ENCODE measurements around the gene TFB2M.
"Not testable (repeated sequence)": the region's sequence is repeated elsewhere in the genome, so short reads cannot be mapped to it uniquely, and the experiment has no call there.

Gene TFB2M

DNA sequence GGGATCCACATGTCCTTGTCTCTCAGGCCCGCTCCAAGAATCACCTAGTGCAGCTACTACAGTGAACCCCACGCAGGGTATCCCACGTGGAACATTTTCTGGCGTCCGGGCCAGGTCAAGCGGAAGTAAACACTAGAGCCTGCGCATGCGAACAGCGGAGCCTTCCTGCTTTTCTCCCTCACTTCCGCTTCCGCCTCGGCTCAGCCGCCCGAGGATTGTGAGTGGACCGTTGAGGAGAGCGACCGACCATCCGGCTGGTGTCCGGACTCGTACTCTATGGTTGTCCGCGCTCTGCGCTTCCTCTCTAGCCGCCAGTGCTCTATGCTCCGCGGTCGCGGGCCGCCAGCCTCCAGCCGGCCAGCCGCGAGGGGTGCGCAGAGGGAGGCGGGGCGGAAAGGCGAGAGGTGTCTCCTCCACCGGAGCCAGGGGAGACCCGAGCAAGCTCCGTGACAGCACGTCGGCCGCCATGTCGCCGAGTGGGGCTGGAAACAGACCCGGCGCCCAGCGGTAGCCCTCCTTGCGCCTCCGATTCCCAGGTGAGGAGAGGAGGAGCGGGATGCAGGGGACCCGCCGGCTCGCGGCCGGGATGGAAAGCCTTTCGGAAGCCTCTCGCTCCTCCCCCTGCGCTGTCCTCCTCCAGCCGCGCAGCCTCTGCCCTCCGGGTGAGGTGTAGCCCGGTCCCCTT, at the start of gene TFB2M, which contains the start of gene CNST:
TSS of gene TFB2M (minus strand) at position 134 of the 685 bp plus-strand sequence. CDS start at position 11, 123 bp downstream.
TSS of gene CNST (plus strand) at position 329 of the 685 bp plus-strand sequence. CDS start 25,107 bp downstream, outside the sequence.
- Histone ChIP-seq H3K27ac (peak within 1 kb of the TSS; percentile 81 to 98 (median 93)), H3K4me3 (peak within 1 kb of the TSS; percentile 77 to 98 (median 92))

- peak overlapping the region in 1 of 21 experiments; percentile 24 for H3K27ac ChIP-seq
- no peak overlapping the region for H3K4me3 ChIP-seq
These were observed 47.2 kb upstream of the TFB2M start for GRCh38 chr1:246613096-246613758.

GRCh38 chr1:246609632-246610031, 43.6 kb upstream of the TFB2M start:
- Histone ChIP-seq H3K4me3 (no peak overlapping the region), H3K27ac (peak overlapping the region in 10 of 21 experiments; percentile 7 to 71 (median 47))

DNA sequence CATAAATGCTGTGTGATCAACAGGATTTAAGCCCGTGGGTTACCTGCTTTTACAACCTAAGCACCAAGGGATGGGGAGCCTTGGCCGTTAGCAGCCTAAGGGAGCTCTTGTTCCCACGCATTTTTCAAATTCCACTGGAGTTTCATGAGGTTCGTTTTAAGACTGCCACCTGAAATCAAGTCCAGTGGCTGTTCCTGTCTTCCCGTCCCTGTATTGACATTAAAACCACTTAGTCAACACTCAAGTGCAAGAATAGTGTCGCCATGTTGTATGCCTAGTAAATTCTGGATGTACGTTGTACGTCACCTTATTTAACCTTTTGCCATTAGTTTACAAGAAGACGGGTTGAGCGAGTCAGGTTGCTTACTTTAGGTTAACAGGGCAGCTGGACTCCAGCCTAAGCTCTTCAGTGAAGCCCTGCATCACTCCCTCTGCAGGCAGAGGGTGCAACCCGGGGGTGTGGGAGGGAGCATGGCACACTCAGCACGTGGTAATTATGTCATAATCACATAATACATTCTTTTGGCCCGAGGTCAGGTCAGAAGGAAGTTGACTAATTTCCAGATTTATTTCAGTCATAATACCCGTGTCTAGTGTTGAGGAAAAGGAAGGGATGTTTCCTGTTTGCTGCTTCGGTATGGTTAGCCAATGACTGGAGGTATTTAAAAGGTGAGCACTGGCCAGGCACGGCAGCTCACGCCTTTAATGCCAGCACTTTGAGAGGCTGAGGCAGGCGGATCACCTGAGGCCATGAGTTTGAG, 42.7 kb upstream of the TFB2M start:
- H3K4me3 ChIP-seq = no peak overlapping the region
- peak overlapping the region in 13 of 21 experiments; percentile 9 to 71 (median 47) for H3K27ac ChIP-seq

DNA sequence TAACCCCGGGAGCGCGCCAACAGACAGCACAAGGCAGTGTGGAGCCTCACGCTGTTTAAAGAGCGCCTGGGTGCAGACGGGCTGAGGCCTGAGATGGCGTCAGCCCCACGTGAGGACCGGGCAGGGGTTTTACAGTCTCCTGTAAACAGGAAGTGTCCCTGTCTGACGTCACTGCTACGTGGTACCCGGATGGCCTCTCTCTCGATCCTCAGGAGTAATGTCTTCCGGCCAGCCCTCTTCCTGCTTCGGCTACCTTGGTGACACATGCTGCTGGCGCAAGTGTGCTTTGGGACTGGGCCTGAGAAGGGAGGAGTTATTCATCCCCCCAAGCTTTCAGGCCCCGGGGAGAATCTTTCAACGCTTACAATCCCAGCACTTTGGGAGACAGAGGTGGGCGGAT, 41.4 kb upstream of the TFB2M start:
- H3K27ac ChIP-seq = peak overlapping the region in 4 of 21 experiments; percentile 4 to 29 (median 24)
- H3K4me3 ChIP-seq = no peak overlapping the region

GRCh38 chr1:246605231-246605630, 39.2 kb upstream of the TFB2M start:
- H3K4me3 ChIP-seq, H3K27ac ChIP-seq: not testable (repeated sequence)

GRCh38 chr1:246602194-246602593, 36.1 kb upstream of the TFB2M start:
- no peak overlapping the region for H3K27ac ChIP-seq
- H3K4me3 ChIP-seq = no peak overlapping the region

DNA sequence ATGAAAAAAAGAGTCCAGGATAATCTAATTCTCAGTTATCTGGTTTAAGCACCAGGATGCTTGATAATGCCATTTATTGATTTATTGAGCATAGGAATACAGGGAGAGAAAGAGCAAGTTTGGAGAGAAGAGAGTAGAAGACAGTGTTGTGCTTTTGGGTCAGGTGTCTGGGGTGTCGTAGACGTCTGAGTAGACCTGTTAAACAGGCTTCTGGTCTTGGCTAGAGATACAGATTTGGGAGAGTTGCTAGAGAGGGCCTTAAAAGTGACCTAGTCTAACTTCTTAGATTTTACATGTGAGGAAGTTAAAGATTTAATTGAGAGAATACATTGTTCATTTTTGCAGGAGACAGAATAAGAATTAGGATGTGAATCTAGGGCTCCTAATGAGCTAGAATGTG, 34.5 kb upstream of the TFB2M start:
- Histone ChIP-seq H3K4me3 (no peak overlapping the region), H3K27ac (peak overlapping the region in 1 of 21 experiments; percentile 28)

GRCh38 chr1:246599315-246599714, 33.3 kb upstream of the TFB2M start:
- Histone ChIP-seq H3K4me3 (no peak overlapping the region), H3K27ac (no peak overlapping the region)

GRCh38 chr1:246597971-246598370, 31.9 kb upstream of the TFB2M start:
- Histone ChIP-seq H3K27ac (peak overlapping the region in 7 of 21 experiments; percentile 12 to 63 (median 44)), H3K4me3 (no peak overlapping the region)

DNA sequence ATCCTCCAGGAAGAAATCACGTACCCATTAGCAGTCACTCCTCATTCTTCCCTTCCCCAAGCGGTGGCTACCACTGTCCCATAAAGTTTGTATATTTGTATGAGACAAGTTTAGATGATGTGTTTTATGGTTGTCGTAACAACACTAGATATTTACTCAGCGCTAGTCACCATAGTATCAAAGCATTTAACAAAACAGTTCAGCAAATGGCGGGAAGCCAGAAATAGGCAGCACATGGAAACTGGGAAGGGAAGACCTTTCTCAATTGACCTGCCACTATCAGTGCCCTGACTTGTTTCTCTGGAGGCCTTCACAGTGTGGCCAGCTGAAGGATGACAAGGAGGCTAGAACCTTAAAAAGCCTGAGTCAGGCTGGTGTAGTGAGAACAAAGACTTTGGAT, 31.3 kb upstream of the TFB2M start:
- Histone ChIP-seq H3K4me3 (no peak overlapping the region), H3K27ac (peak overlapping the region in 7 of 21 experiments; percentile 4 to 75 (median 58))

- H3K4me3 ChIP-seq = no peak overlapping the region
- H3K27ac ChIP-seq = peak overlapping the region in 5 of 21 experiments; percentile 9 to 70 (median 40)
These were observed 29.1 kb upstream of the TFB2M start for GRCh38 chr1:246595146-246595545.

DNA sequence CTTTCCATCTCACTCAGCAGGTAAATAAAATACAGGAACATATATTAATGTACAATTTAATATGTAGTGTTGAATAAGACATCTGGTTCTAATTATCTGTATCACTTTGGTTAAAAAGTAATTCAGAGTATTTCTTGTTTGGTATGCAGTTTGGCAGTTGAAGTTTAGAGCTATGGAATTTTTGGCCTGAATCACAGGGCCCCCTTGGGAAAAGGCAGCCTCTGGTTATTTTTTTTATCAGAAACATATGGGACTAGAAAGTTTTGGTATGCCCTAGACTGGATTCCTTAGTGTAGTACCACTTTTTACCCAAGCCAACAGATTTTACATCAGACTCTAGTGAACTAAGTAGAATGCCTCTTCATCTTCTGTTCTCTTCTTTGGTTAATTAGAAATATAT, 26.6 kb upstream of the TFB2M start:
- Histone ChIP-seq H3K27ac (peak overlapping the region in 4 of 21 experiments; percentile 4 to 43 (median 22)), H3K4me3 (no peak overlapping the region)

DNA sequence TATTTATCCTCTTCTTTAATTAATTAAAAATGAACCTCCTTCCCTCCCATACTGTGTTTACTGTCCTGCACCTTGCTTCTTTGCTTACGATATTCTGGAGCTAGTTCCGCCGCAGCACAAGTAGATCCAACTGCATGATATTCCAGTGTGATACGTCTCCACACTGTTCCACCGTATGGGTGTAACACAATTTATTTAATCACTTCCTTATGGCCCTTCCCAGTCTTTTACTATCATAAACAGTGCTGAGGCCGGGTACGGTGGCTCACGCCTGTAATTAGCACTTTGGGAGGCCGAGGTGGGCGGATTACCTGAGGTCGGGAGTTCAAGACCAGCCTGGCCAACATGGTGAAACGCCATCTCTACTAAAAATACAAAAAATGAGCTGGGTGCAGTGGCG, 25.9 kb upstream of the TFB2M start:
- H3K27ac ChIP-seq = peak overlapping the region in 4 of 21 experiments; percentile 5 to 43 (median 20)

GRCh38 chr1:246591504-246591903, 25.4 kb upstream of the TFB2M start:
- H3K27ac ChIP-seq = peak overlapping the region in 3 of 21 experiments; percentile 10 to 43 (median 35)
- H3K4me3 ChIP-seq = no peak overlapping the region

More for the DNA sequence above, 25.9 kb upstream of the TFB2M start:
- no peak overlapping the region for H3K4me3 ChIP-seq

DNA sequence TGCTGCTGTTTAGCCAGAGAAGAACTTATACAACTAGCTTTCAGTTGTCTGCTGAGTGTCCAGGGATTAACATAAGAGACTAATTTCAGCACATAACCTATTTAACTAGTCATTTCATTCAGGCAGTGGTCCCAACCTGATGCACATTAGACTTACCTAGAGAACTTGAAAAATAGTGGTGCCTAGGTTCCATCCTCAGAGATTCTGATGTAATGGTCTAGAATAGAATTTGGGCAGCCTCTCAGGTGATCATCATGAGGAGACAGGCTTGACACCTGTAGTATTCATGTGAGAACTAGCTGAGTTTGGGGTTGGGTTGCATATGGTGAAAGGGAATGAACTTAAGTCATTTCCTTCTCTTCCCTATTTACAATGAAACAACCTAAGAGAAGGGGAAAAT, 25.0 kb upstream of the TFB2M start:
- Histone ChIP-seq H3K27ac (peak overlapping the region in 2 of 21 experiments; percentile 10 to 43), H3K4me3 (no peak overlapping the region)

DNA sequence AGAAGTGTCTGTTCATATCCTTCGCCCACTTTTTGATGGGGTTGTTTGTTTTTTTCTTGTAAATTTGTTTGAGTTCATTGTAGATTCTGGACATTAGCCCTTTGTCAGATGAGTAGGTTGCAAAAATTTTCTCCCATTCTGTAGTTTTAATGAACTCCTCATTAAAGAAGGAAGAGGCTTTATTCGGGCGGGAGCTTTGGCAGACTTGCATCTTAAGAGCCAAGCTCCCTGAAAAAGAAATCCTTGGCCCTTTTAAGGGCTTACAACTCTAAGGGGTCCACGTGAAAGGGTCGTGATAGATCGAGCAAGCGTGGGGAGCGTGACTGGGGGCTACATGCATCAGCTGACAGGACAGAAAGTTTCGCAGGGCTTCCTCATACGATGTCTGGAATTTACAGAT, 23.9 kb upstream of the TFB2M start:
- H3K4me3 ChIP-seq, H3K27ac ChIP-seq: not testable (repeated sequence)

GRCh38 chr1:246588159-246588721, 22.2 kb upstream of the TFB2M start:
- peak overlapping the region in 14 of 21 experiments; percentile 31 to 79 (median 64) for H3K27ac ChIP-seq

GRCh38 chr1:246587606-246588005, 21.5 kb upstream of the TFB2M start:
- peak overlapping the region in 17 of 21 experiments; percentile 3 to 79 (median 58) for H3K27ac ChIP-seq
- H3K4me3 ChIP-seq = no peak overlapping the region

More at GRCh38 chr1:246588159-246588721, 22.2 kb upstream of the TFB2M start:
- H3K4me3 ChIP-seq = no peak overlapping the region

DNA sequence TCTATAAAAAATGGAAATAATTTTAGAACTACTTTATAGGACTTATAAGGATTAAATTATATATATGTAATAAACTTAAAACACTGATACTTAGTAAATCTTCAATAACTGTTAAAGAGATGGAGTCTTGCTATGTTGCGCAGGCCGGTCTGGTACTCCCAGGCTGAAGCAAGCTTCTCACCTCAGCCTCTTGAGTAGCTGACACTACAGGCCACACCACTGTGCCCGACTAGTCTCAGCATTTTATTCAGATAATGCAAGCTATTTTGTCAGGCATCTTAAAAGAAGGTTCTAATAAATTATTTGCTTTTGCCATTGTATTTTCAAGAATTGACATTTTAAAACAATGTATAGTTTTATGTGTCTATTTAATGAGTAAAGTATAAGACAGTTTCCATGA, 21.0 kb upstream of the TFB2M start:
- H3K4me3 ChIP-seq = no peak overlapping the region
- H3K27ac ChIP-seq = peak overlapping the region in 17 of 21 experiments; percentile 3 to 79 (median 58)
